Upper lobe of left lung (tissue), 4 donors: ENCODE results near the gene SDR9C7.

Experiments used
- EP300 ChIP-seq, 4 donors: sonication (generic); formaldehyde crosslinking; IDR thresholded peaks; one replicate each; pipeline ENCODE4 v1.5.1; 2017; ENCODE audit warnings: antibody characterized with exemption in 4 of 4, control low read depth in 2 of 4
- TF ChIP-seq, protein P1 (sequence below), 6 experiments: fragments of 450-650 bp in 4 of 6; fragments of 200-600 bp in 2 of 6; sonication (generic) in 2 of 6; IDR thresholded peaks; one replicate each; pipeline ENCODE4 v1.5.1; 2016 to 2019; ENCODE audit warnings: antibody characterized with exemption in 6 of 6

DNA sequence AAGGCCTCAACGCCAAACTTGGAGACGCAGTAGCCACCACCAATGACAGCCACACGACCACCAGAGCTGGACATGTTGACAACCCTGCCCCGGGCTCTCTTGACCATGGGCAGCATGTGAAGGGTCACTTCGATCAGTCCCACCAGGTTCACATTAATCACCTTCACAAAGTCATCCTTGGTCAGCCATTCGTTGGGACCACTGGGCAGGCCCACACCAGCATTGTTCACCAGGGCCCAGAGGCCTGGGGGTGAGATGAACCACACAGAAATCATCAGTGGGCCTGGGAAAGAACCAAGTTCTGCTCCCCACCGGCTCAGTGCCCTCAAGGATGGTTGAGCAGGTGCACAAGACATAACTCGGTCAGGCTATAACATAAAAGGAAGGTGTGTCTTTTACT lies 4.0 kb downstream of the SDR9C7 start:
- TF ChIP-seq, protein P1, sequence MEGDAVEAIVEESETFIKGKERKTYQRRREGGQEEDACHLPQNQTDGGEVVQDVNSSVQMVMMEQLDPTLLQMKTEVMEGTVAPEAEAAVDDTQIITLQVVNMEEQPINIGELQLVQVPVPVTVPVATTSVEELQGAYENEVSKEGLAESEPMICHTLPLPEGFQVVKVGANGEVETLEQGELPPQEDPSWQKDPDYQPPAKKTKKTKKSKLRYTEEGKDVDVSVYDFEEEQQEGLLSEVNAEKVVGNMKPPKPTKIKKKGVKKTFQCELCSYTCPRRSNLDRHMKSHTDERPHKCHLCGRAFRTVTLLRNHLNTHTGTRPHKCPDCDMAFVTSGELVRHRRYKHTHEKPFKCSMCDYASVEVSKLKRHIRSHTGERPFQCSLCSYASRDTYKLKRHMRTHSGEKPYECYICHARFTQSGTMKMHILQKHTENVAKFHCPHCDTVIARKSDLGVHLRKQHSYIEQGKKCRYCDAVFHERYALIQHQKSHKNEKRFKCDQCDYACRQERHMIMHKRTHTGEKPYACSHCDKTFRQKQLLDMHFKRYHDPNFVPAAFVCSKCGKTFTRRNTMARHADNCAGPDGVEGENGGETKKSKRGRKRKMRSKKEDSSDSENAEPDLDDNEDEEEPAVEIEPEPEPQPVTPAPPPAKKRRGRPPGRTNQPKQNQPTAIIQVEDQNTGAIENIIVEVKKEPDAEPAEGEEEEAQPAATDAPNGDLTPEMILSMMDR (IDR thresholded peaks at IDR 0.05) = no peak
- no peak for TF ChIP-seq EP300 (IDR thresholded peaks at IDR 0.05)
